Kidney glomerular epithelial cell (primary cell): Measurements from ENCODE around the gene SULT2B1.

Experiments used
- DNase-seq: peaks from one replicate; lab custom pipeline; 2025; lab: John Stamatoyannopoulos, UW

SULT2B1 gene

GRCh38 chr19:48634424-48635262, 82.7 kb downstream of the SULT2B1 start:
- peak; percentile 77 for DNase-seq

GRCh38 chr19:48635263-48635965, 83.4 kb downstream of the SULT2B1 start:
- DNase-seq = no peak

- DNase-seq = no peak
These were observed 84.2 kb downstream of the SULT2B1 start for GRCh38 chr19:48635966-48636858.

- DNase-seq = peak; percentile 31
These were observed 85.0 kb downstream of the SULT2B1 start, which contains the start of gene DBP for GRCh38 chr19:48636859-48637448. Gene DBP, minus strand, starts transcription at chr19:48637379. Its CDS starts 385 bp downstream, at chr19:48636994.

- peak; percentile 95 for DNase-seq
These were observed 85.5 kb downstream of the SULT2B1 start for GRCh38 chr19:48637449-48637947.

DNA sequence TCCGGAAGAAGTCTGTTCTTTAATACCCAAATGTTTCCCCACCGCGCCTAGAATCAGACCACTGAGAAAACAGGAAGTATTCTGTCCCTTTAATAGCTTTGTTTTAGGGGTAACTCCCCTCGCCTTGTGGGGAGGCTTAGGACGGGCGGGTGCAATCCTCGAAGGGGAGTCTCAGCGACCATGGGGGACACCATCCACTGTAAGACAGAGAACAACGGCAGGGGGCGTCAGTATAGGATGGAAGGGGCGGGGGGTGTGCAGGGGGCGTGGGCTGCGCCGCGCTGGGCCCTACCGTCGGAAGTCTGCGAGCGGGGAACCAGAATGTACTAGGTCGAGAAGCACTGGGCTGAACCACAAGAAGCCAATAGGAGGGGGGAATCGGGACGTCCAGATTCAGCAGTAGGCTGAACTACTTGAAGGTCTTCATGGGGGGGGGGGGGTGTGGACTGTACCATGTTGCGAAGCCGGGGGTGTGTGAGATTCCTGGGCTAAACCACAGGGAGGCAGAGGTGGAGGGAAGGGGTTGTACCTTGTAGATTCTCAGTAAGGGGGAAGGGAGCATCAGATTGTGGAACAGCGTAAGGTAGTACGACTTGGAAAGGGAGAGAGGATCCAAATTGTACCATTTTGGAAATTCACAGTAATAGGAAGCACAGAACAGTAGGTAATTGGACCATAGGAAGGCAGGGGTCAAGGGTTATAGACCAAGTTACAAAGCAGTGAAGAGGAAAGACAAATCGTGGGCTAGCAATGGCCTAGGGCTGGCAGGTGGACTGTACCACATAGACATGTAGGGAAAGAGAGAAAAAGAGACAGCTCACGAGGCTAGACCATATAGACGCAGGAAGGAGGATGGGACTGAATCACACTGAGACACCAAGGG, 86.2 kb downstream of the SULT2B1 start:
- peak; percentile 82 for DNase-seq

- DNase-seq = no peak
These were observed 86.9 kb downstream of the SULT2B1 start for GRCh38 chr19:48638831-48639381.

DNA sequence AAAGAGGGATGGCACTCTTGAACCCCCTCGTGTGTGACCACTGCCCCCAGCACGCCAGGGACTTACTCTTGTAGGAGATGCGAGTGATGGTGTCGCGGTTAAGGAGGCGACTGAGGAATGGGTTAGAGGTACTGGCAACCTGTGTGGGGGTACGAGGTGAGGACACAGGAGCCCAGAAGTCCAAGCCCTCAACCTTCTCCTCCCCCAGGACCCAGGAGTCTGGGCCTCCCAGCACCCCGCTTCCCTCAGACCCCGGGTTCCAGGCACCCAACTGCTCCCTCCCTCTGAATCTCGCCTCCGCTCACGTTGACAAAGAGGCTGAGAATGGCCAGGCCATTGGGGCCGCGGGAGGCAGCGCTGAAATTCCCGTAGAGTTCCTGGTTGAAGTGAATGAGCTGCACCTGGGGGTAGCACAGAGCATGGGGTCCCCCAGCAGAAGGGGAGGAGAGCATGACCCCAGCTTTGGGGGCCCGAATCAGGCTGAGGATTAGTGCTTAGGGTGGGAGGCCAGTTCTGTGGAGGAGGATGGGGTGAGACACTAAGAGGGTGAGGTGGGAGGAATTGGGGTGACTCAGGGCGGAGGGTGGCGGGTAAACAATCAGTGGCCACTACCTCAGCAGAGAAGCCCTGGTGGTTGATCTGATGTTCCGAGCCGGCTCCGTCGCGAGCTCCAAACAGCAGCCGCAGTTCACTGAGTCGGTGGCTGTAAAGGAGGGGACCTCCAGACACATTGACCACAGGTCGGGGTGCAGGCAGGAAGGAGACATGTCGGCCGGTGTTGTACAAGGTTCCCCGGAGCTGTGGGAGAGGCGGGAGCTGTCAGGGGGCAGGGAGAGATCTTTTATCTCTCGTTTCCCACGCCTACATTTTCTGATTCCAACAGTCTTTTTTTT, 87.8 kb downstream of the SULT2B1 start:
- no peak for DNase-seq

DNA sequence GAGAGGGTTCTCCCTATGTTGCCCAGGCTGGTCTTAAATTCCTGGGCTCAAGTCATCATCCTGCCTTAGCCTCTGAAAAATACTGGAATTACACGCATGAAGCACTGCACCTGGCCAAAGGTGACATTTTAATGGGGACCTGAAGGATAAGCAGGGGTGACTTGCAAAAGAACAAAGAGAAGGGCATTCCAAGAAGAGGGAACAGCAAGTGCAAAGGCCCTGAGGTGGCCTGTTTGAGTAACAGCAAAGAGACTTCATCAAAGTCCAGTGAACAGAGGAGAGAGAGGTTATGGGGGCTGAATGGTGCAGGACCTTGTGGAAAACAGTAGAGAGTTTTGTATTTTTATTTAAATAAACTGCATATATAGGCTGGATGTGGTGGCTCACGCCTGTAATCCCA, 89.9 kb downstream of the SULT2B1 start:
- no peak for DNase-seq

GRCh38 chr19:48642862-48643261, 90.9 kb downstream of the SULT2B1 start:
- no peak for DNase-seq

DNA sequence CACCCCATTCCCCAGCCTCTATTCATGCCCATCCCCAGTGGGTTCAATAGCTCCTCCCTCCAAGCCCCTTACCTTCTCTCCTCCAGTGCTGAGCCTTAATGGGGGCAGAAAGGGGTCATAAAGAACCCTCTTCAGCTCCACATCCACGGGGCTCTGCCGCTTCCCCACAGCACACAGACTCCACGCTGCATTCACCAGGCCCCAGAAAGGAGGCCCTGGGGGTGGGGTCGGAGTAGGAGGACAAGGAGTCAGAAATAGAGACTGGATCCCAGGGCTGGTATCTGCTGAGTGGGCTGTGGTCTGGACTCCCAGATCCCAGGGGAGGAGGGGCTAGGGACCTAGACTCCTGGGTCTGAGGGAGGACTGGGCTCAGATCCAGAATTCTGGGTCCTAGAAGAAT, 92.4 kb downstream of the SULT2B1 start:
- DNase-seq = no peak

DNA sequence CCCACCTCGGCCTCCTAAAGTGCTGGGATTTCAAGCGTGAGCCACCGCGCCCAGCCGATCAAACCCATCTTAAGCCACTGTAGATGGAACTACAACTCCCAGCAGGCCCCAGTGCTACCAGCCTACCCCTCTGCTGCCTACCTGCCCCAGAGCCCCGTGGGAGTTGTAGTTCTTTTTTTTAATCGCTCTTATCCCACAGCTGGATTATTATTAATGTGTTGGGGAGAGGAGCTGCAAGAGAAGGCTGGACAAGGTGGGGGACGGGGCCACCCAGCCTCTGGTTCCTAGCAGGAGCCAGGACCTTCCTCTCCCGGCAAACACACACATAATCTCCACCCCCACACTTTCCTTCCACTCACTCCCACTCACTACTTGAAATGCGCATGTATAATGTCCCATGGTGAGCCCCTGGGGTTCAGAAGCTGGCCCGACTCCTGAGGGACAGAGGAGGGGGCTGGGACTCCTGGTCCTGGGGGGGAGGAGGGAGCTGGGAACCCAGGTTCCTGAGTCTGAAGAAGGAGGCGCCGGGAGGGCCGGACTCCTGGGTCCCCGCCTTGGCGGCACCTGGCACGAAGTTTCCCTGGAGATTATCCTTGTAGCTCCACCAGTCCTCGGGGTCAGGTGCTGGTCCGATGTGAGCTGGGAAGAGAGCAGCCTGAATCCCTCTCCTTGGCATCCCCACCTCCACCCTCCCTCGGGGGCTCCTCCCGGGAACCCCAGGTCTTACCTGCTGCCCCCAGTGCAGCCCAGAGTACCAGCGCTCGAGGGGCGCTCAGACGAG, 93.1 kb downstream of the SULT2B1 start:
- DNase-seq = peak; percentile 42

DNA sequence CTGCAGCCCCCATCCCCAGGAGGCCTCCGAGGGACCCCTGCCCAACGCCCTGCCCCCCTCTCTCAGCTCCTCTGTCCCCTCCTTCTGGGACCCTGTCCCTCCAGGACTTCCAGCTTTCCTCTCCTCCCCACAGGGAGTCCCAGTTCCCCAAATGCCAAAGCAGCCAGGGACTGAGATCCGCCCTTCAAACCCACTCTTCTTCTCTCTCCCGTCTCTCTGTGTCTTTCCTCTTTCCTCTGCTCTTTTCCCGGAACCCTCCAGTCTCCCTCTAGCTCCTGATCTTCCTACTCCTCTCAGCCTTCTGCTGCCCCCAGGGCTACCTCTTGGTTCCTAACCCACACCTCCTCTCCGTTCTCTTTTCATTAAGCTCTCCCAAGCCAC, 93.6 kb downstream of the SULT2B1 start:
- no peak for DNase-seq

GRCh38 chr19:48646001-48646721, 94.2 kb downstream of the SULT2B1 start, which contains the start of gene CA11:
Gene CA11, minus strand, starts transcription at chr19:48646187. Its CDS starts 555 bp downstream, at chr19:48645632.
- peak; percentile 76 for DNase-seq

DNA sequence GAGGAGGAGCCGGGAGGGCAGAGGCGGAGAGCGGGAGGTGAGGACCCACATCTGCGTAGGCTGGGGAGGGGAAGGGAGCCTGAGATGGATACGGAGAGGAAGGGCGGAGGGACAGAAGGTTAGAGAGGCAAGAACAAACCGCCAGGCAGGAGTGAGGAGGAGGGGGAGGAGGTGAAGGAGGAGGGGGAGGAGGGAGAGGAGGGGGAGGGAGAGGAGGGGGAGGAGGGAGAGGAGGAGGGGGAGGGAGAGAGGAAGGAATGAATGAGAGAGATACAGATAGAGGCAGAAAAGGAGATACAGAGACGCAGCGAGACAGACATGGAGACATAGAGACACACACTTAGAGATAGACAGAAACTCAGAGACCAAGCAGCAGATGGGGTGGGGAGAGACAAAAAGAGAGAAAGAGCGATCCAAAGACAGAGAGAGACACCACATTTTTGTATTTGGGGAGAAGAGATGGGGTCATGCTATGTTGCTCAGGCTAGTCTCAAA, 94.8 kb downstream of the SULT2B1 start:
- DNase-seq = no peak

DNA sequence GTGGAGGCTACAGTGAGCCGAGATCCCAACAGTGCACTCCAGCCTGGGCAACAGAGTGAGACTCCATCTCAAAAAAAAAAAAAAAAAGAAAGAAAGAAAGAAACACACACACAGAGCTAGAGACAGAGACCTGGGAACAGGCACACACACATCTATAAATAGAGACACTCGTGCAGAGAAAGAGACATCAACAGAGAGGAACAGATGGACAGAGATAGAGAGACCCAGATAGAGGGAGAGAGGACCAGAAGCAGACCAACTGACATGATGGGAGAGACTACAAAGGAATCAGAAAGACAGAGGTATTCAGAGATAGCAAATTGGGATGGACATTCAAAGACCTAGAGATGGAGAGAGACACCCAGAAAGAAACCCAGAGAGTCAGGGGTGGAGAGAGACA, 96.2 kb downstream of the SULT2B1 start:
- DNase-seq = no peak
